Measurements from ENCODE around the gene CZIB. TPM values are rescaled to one million over a fixed set of nuclear protein-coding genes. Genes with fewer than 3 reads are reported as not detected.
A peak's percentile ranks its signal among the peaks of the same experiment; 100 is the strongest.

Gene CZIB
- total and polyA plus RNA-seq, 5 donors, result 44.7 to 63.4 (median 50.8) TPM

- H3K27ac ChIP-seq (ENCODE audit: low read length), result no peak overlapping the region
- ATAC-seq, result no peak
- intact Hi-C loops (cut with DNase I), result no loop called here
- WGBS, result 88% methylated on average over 5 of the region's 5 CpGs
- no peak overlapping the region for H3K4me3 ChIP-seq (ENCODE audit: low read length)
- no peaks in the 10 kb centered on the region for H3K4me1 ChIP-seq (ENCODE audit: control insufficient read depth, insufficient read depth, low read length)
- H3K9me3 ChIP-seq (ENCODE audit: control insufficient read depth, low read length), result no peaks in the 10 kb centered on the region
- no peak for DNase-seq
- no peaks in the 10 kb centered on the region for H3K27me3 ChIP-seq (ENCODE audit: control insufficient read depth, insufficient read depth)
These were observed 37.1 kb upstream of the CZIB start for GRCh38 chr1:53257454-53258081.

DNA sequence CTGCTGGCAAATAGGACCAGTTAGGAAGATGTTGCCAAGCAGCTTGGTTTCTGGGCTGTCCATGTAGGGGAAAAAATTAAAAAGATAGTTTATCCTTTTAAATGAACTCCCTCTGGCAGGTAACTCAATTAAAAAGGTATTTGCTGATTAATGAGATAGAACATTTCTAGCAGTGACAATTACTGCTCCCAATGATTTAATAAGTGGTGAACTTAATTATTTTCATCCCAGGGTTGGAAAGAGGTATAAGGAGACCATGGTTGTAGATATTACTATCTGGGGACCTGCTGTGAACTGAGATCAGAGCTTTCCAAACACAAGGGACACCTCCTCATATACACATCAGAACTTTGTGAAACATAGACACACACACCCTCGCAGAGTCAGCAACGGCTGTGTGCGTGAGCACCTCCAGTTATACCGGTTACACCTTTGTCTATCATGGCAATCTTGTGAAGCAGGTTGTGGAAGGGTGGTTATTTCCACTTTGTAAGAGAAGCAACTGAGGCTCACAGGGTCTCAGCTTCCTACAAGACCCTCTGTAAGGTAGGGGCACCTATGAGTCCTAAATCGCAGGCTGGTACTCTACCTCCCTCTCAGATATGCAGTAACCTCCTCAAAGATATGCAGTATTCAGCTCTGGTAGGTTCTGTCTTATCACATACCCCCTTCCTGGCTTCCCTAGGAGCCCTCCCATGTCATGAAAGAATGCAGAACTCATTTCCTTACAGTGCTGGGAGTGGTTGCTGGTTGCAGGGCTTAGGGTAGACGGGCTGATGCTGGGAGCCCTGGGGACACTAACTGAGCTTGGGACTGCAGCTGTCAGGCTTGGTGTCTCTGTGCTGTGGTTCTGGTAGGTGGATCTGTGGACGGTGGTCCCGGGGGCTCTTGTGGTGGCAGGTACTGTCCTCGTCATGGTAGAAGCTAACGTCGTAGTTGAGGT, 36.3 kb upstream of the CZIB start:
- H3K27ac ChIP-seq (ENCODE audit: low read length), result no peak overlapping the region
- 73% methylated on average over 11 of the region's 11 CpGs for WGBS
- H3K4me3 ChIP-seq (ENCODE audit: low read length), result no peak overlapping the region
- no peaks in the 10 kb centered on the region for H3K4me1 ChIP-seq (ENCODE audit: control insufficient read depth, insufficient read depth, low read length)
- DNase-seq (no peak), ATAC-seq (peak in 1 of 2 donors; percentile 40)
- no peaks in the 10 kb centered on the region for H3K9me3 ChIP-seq (ENCODE audit: control insufficient read depth, low read length)
- intact Hi-C loops (cut with DNase I), result no loop called here
- no peaks in the 10 kb centered on the region for H3K27me3 ChIP-seq (ENCODE audit: control insufficient read depth, insufficient read depth)

GRCh38 chr1:53255031-53255430, 34.6 kb upstream of the CZIB start:
- H3K4me1 ChIP-seq (ENCODE audit: control insufficient read depth, insufficient read depth, low read length), result no peaks in the 10 kb centered on the region
- H3K9me3 ChIP-seq (ENCODE audit: control insufficient read depth, low read length), result no peaks in the 10 kb centered on the region
- 97% methylated on average over 4 of the region's 4 CpGs for WGBS
- intact Hi-C loops (cut with DNase I), result no loop called here
- DNase-seq (no peak), ATAC-seq (no peak)
- H3K27me3 ChIP-seq (ENCODE audit: control insufficient read depth, insufficient read depth), result no peaks in the 10 kb centered on the region
- H3K27ac ChIP-seq (ENCODE audit: low read length), result no peak overlapping the region
- H3K4me3 ChIP-seq (ENCODE audit: low read length), result no peak overlapping the region

DNA sequence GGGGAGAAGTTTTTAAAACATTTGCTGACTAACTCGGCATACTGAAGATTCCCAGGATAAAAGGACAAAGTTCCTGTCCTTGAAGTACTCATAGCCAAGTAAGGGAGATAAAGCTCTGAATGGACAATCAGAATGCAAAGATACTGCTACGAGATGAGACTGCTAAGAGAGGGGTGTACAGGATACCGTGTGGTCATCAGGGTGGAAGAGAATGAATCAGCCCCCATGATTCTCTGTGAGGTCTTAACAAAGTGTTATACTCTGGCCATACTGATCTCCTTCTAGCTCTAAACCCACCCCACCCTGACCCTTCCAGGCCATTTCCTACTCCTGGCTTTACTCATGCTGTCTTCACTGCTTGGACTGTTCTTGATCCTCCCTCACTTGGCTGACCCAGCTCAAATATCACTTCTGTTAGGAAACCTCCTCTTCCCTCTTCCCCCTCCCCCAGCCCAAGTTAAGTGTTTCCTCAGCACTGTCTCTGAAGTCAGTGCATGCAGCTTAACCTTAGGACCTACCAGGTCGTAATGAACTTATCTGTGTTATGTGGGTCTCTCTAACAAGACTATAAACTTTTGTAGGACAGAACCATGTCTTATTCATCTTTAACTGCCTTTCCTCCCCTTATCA, 33.7 kb upstream of the CZIB start:
- ATAC-seq, result peak in 1 of 2 donors; percentile 9
- 39% methylated on average over 4 of the region's 4 CpGs for WGBS

DNA sequence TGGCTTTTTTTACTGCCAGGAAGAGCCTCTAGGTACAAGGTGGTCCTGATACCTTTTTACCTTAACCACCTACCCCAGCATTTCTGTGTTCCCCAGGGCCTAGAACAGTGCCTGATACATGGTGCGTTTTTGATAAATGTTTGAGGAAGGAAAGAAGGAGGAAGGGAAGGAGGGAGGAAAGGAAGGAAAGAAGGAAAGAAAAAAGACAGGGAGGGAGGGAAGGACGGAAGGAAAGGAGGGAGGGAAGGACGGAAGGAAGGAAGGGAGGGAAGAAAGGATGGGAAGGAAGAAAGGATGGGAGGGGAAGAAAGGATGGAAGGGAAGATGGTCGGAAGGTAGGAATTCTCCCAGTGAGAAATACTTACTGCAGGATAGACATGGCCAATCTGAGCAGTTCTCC, 29.9 kb upstream of the CZIB start:
- Histone ChIP-seq H3K4me3 (ENCODE audit: low read length) (no peak overlapping the region), H3K27me3 (ENCODE audit: control insufficient read depth, insufficient read depth) (no peaks in the 10 kb centered on the region), H3K9me3 (ENCODE audit: control insufficient read depth, low read length) (no peaks in the 10 kb centered on the region), H3K4me1 (ENCODE audit: control insufficient read depth, insufficient read depth, low read length) (peaks cover 2% of the 10 kb centered on the region), H3K27ac (ENCODE audit: low read length) (no peak overlapping the region)
- ATAC-seq (no peak), DNase-seq (no peak)
- WGBS, result 84% methylated on average over 4 of the region's 4 CpGs
- intact Hi-C loops (cut with DNase I), result no loop called here

More for the DNA sequence above, 33.7 kb upstream of the CZIB start:
- Histone ChIP-seq H3K4me3 (ENCODE audit: low read length) (no peak overlapping the region), H3K27me3 (ENCODE audit: control insufficient read depth, insufficient read depth) (no peaks in the 10 kb centered on the region), H3K9me3 (ENCODE audit: control insufficient read depth, low read length) (no peaks in the 10 kb centered on the region), H3K4me1 (ENCODE audit: control insufficient read depth, insufficient read depth, low read length) (peaks cover 2% of the 10 kb centered on the region), H3K27ac (ENCODE audit: low read length) (no peak overlapping the region)
- DNase-seq, result no peak
- intact Hi-C loops (cut with DNase I), result no loop called here

DNA sequence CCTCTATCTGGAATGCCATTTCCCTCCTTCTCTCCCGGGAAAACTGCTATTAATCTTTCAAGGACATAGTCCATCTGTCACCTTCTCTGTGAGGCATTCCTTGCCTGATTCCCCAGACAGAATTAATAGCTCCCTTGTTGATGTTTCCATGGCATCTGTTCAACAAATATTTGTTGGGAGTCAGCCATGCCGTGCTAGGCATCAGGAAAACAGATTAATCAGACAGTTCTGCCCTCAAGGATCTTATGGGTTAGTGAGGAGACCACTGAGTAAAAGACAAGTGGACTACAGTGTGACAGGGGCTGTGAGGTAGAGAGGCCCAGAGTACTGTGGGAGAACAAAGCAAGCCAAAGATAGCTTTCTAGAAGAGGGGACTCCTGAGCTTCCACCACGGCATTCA, 29.3 kb upstream of the CZIB start:
- peak overlapping the region; percentile 37 for H3K27ac ChIP-seq (ENCODE audit: low read length)
- DNase-seq (no peak), ATAC-seq (peak; percentile 29 to 31)
- intact Hi-C loops (cut with DNase I), result no loop called here
- WGBS, result 42% methylated on average over 3 of the region's 3 CpGs
- H3K9me3 ChIP-seq (ENCODE audit: control insufficient read depth, low read length), result no peaks in the 10 kb centered on the region
- H3K4me1 ChIP-seq (ENCODE audit: control insufficient read depth, insufficient read depth, low read length), result peaks cover 2% of the 10 kb centered on the region
- no peak overlapping the region for H3K4me3 ChIP-seq (ENCODE audit: low read length)
- H3K27me3 ChIP-seq (ENCODE audit: control insufficient read depth, insufficient read depth), result no peaks in the 10 kb centered on the region

DNA sequence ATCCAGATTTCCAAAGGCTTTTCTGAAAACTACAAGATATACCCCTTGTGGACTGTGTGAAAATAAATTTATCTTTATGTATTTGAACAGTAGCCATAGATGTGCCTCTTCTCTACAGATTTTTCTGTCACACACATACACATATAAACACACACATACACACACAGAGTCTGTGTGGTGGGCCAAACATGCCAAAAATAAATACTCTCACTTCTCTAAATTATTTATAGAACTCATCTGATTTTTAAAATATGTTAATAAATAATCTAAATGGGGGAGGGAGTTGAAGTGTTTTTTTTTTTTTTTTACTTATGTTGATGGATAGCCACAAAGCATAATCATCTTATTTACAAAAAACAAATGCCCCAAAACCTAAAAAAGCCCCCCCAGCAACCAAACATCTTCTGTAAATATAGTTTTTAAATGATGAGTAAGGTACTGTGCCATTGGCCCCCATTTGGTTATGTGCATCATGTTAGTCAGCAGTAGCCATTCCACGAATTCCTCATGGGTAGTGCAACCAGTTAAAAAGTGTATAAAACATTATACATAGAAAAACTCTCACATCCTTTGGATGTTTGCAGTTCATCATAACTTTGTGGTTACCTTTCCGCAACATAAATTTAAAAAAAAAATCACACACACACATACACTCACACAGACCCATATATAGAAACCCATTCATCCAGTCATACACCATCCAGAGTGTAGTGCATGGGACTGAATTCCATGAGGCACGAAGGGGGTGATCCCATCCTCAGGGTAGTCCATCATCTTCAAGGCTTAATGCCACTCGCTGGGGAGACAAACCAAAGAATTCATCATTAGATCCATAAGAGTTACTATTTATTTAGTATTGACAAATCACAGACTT, 26.1 kb upstream of the CZIB start:
- 76% methylated on average over 4 of the region's 4 CpGs for WGBS
- no peak overlapping the region for H3K27ac ChIP-seq (ENCODE audit: low read length)

GRCh38 chr1:53244141-53244540, 23.7 kb upstream of the CZIB start:
- ATAC-seq (no peak), DNase-seq (no peak)
- H3K27ac ChIP-seq (ENCODE audit: low read length), result no peak overlapping the region
- 45% methylated on average over 4 of the region's 4 CpGs for WGBS
- intact Hi-C loops (cut with DNase I), result no loop called here
- no peaks in the 10 kb centered on the region for H3K9me3 ChIP-seq (ENCODE audit: control insufficient read depth, low read length)
- H3K27me3 ChIP-seq (ENCODE audit: control insufficient read depth, insufficient read depth), result no peaks in the 10 kb centered on the region
- H3K4me1 ChIP-seq (ENCODE audit: control insufficient read depth, insufficient read depth, low read length), result no peaks in the 10 kb centered on the region
- no peak overlapping the region for H3K4me3 ChIP-seq (ENCODE audit: low read length)

More for the DNA sequence above, 26.1 kb upstream of the CZIB start:
- DNase-seq (no peak), ATAC-seq (no peak)
- H3K9me3 ChIP-seq (ENCODE audit: control insufficient read depth, low read length), result no peaks in the 10 kb centered on the region
- H3K4me1 ChIP-seq (ENCODE audit: control insufficient read depth, insufficient read depth, low read length), result peaks cover 2% of the 10 kb centered on the region
- intact Hi-C loops (cut with DNase I), result no loop called here
- no peaks in the 10 kb centered on the region for H3K27me3 ChIP-seq (ENCODE audit: control insufficient read depth, insufficient read depth)
- no peak overlapping the region for H3K4me3 ChIP-seq (ENCODE audit: low read length)

GRCh38 chr1:53242381-53242780, 21.9 kb upstream of the CZIB start:
- intact Hi-C loops (cut with DNase I), result no loop called here
- no peaks in the 10 kb centered on the region for H3K27me3 ChIP-seq (ENCODE audit: control insufficient read depth, insufficient read depth)
- DNase-seq (no peak), ATAC-seq (no peak)
- H3K27ac ChIP-seq (ENCODE audit: low read length), result no peak overlapping the region
- no peaks in the 10 kb centered on the region for H3K4me1 ChIP-seq (ENCODE audit: control insufficient read depth, insufficient read depth, low read length)
- no peak overlapping the region for H3K4me3 ChIP-seq (ENCODE audit: low read length)
- H3K9me3 ChIP-seq (ENCODE audit: control insufficient read depth, low read length), result no peaks in the 10 kb centered on the region
- 62% methylated on average over 4 of the region's 4 CpGs for WGBS

- no peaks in the 10 kb centered on the region for H3K9me3 ChIP-seq (ENCODE audit: control insufficient read depth, low read length)
- no peak overlapping the region for H3K27ac ChIP-seq (ENCODE audit: low read length)
- H3K4me1 ChIP-seq (ENCODE audit: control insufficient read depth, insufficient read depth, low read length), result no peaks in the 10 kb centered on the region
- H3K27me3 ChIP-seq (ENCODE audit: control insufficient read depth, insufficient read depth), result no peaks in the 10 kb centered on the region
- ATAC-seq, result no peak
- no peak overlapping the region for H3K4me3 ChIP-seq (ENCODE audit: low read length)
- 94% methylated on average over 2 of the region's 2 CpGs for WGBS
- intact Hi-C loops (cut with DNase I), result no loop called here
- no peak for DNase-seq
These were observed 21.4 kb upstream of the CZIB start for GRCh38 chr1:53241828-53242227.

Data from right cardiac atrium (tissue), 5 donors.